Smooth muscle cell (in vitro differentiated cells): ENCODE data around the gene JPH3. TPM values are rescaled to one million over a fixed set of nuclear protein-coding genes. Genes with fewer than 3 reads are reported as not detected.

Source experiments
- DNase-seq: peaks from one replicate; lab custom pipeline; 2025; ENCODE audit not compliant: unreplicated experiment; lab: John Stamatoyannopoulos, UW
- H2AFZ ChIP-seq: fragments of 200-600 bp; sonication (generic); 2 replicates; pipeline ENCODE4 v1.6.0; 2016; ENCODE audit warnings: antibody characterized with exemption, low read depth, mild to moderate bottlenecking
- H3F3A ChIP-seq: fragments of 200-600 bp; sonication (generic); 2 replicates; pipeline ENCODE4 v1.6.0; 2017; ENCODE audit warnings: antibody characterized with exemption, low read depth
- H3K27ac ChIP-seq: fragments of 200-600 bp; sonication (generic); 2 replicates; pipeline ENCODE4 v1.5.1; 2016; ENCODE audit warnings: low read depth, mild to moderate bottlenecking
- H3K27me3 ChIP-seq: fragments of 200-600 bp; sonication (generic); 2 replicates; pipeline ENCODE4 v1.6.1; 2016; ENCODE audit warnings: low read depth, mild to moderate bottlenecking
- H3K36me3 ChIP-seq: fragments of 200-600 bp; sonication (generic); 2 replicates; pipeline ENCODE4 v1.5.1; 2016; ENCODE audit warnings: low read depth
- H3K4me1 ChIP-seq: fragments of 200-600 bp; sonication (generic); 2 replicates; pipeline ENCODE4 v1.5.1; 2016; ENCODE audit warnings: low read depth
- H3K4me2 ChIP-seq: fragments of 200-600 bp; sonication (generic); 2 replicates; pipeline ENCODE4 v1.6.0; 2016; ENCODE audit warnings: mild to moderate bottlenecking
- H3K4me3 ChIP-seq: fragments of 200-600 bp; sonication (generic); 2 replicates; pipeline ENCODE4 v1.5.1; 2016; ENCODE audit warnings: mild to moderate bottlenecking
- H3K79me2 ChIP-seq: fragments of 200-600 bp; sonication (generic); 2 replicates; pipeline ENCODE4 v1.6.0; 2016; ENCODE audit warnings: low read depth, mild to moderate bottlenecking
- H3K9ac ChIP-seq: fragments of 200-600 bp; sonication (generic); 2 replicates; pipeline ENCODE4 v1.6.0; 2016; ENCODE audit warnings: low read depth
- H3K9me3 ChIP-seq: fragments of 200-600 bp; sonication (generic); replicated peaks from 2 replicates; pipeline ENCODE4 v1.5.1; 2016; ENCODE audit warnings: low read depth
- H4K20me1 ChIP-seq: fragments of 200-600 bp; sonication (generic); 2 replicates; pipeline ENCODE4 v1.6.0; 2016; ENCODE audit warnings: low read depth
- CTCF ChIP-seq: fragments of 200-600 bp; sonication (generic); IDR thresholded peaks from 2 replicates; pipeline ENCODE4 v1.5.1; 2017; ENCODE audit warnings: borderline replicate concordance, mild to moderate bottlenecking, antibody characterized with exemption; ENCODE audit not compliant: insufficient read depth, poor library complexity, severe bottlenecking
- WGBS: methylation state at CpG from one replicate; pipeline ENCODE4 v1.1.7; 2016; ENCODE audit warnings: low lambda C conversion rate; 5-methylcytosine and 5-hydroxymethylcytosine counted together
- polyA plus RNA-seq: library from polyadenylated mRNA; unstranded; fragments of >200 nt; fragmentation: Nextera tagmentation; extraction: Ambion mirVana; gene quantifications from 2 replicates; pipeline ENCODE4 v1.2.1, GENCODE V29; 2016
- total RNA-seq: library from RNA; depleted of rRNA; stranded (reverse); fragments of >200 nt; gene quantifications from 2 replicates; pipeline ENCODE4 v1.2.3, GENCODE V29; 2014

The JPH3 gene
- total and polyA plus RNA-seq, 2 experiments from 2014 or later, result 2.1 to 2.4 TPM

- no peak for DNase-seq
- Histone ChIP-seq H3K4me1 (no peaks in the 10 kb centered on the region), H3K36me3 (no peaks in the 10 kb centered on the region), H3K79me2 (no peaks in the 10 kb centered on the region), H3K9ac (no peak overlapping the region), H3K4me3 (no peak overlapping the region), H3K4me2 (no peak overlapping the region), H3K9me3 (no peaks in the 10 kb centered on the region), H3K27ac (no peak overlapping the region), H3F3A (no peaks in the 10 kb centered on the region), H3K27me3 (no peaks in the 10 kb centered on the region), H4K20me1 (peaks cover 3% of the 10 kb centered on the region), H2AFZ (no peak overlapping the region)
- 88% methylated on average over 15 of the region's 15 CpGs for WGBS
- TF ChIP-seq CTCF, result no peak
Measured at GRCh38 chr16:87621976-87622713, 19.8 kb downstream of the JPH3 start.

GRCh38 chr16:87622756-87623319 is 20.5 kb downstream of the JPH3 start:
- DNase-seq, result no peak
- H4K20me1 ChIP-seq, result peaks cover 3% of the 10 kb centered on the region
- H3K4me3 ChIP-seq, result no peak overlapping the region
- no peak overlapping the region for H3K9ac ChIP-seq
- H3K9me3 ChIP-seq, result no peaks in the 10 kb centered on the region
- no peak overlapping the region for H3K4me2 ChIP-seq
- no peaks in the 10 kb centered on the region for H3K4me1 ChIP-seq
- WGBS, result 88% methylated on average over 8 of the region's 10 CpGs
- no peak overlapping the region for H3K27ac ChIP-seq
- no peaks in the 10 kb centered on the region for H3K79me2 ChIP-seq
- H3K27me3 ChIP-seq, result no peaks in the 10 kb centered on the region
- no peak for TF ChIP-seq CTCF
- H3K36me3 ChIP-seq, result no peaks in the 10 kb centered on the region
- no peaks in the 10 kb centered on the region for H3F3A ChIP-seq
- H2AFZ ChIP-seq, result no peak overlapping the region

DNA sequence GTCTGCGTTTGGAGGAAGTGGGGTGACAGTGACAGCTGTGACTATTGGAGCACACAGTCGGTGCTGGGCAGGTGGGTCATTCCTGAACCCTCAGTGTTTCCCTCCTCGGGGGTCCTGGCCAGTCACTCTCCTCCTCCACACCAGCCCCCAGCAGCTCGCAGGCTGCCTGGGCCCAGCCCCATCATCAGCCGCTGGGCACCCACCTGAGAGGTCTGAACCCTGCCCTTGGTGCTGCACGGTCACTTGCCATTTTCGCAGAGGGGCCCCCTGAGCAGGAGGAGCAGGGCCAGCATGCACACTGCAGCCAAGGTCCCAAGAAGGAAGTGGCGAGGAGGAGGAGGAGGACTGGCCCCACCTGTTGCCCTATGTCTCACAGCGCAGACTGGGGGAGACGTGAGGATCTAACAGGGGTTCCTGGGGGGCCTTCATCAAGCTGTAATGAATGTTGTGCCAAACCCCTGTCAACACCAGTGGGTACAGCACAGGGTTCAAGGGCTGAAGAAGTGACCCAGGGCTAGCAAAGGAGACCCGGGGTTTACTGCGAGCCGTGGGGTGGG is 23.0 kb downstream of the JPH3 start:
- WGBS, result 92% methylated on average over 13 of the region's 13 CpGs

More for the DNA sequence above, 23.0 kb downstream of the JPH3 start:
- H3F3A ChIP-seq, result no peaks in the 10 kb centered on the region
- H3K9ac ChIP-seq, result no peak overlapping the region
- no peak overlapping the region for H3K4me3 ChIP-seq
- H4K20me1 ChIP-seq, result peaks cover 3% of the 10 kb centered on the region
- no peaks in the 10 kb centered on the region for H3K27me3 ChIP-seq
- no peak overlapping the region for H2AFZ ChIP-seq
- no peak for DNase-seq
- no peaks in the 10 kb centered on the region for H3K79me2 ChIP-seq
- no peak overlapping the region for H3K27ac ChIP-seq
- no peak for TF ChIP-seq CTCF
- H3K9me3 ChIP-seq, result no peaks in the 10 kb centered on the region
- no peaks in the 10 kb centered on the region for H3K4me1 ChIP-seq
- H3K4me2 ChIP-seq, result no peak overlapping the region
- no peaks in the 10 kb centered on the region for H3K36me3 ChIP-seq
